Small intestine (tissue), 7 donors: ENCODE measurements around the gene DES. TPM values are rescaled to one million over a fixed set of nuclear protein-coding genes. Genes with fewer than 3 reads are reported as not detected.
A peak's percentile ranks its signal among the peaks of the same experiment; 100 is the strongest.

ENCODE experiments used
- DNase-seq, 2 donors: peaks; one replicate each; pipeline versions ENCODE4 v3.0.0 to v3.0.0-alpha.2; 2013
- FAIRE-seq: peaks from 2 replicates; lab custom pipeline; 2012; peaks lifted over from hg19 to GRCh38; lab: Jason Lieb, UNC
- H3K27ac ChIP-seq, 3 donors: one replicate each; pipeline ENCODE4 v1.5.1; 2013; ENCODE audit warnings: low read length in 2 of 3, mild to moderate bottlenecking in 2 of 3, control low read depth in 1 of 3, inconsistent platforms in 1 of 3, low read depth in 1 of 3, moderate library complexity in 1 of 3
- H3K27me3 ChIP-seq, 3 donors: one replicate each; pipeline ENCODE4 v1.6.1; 2013; ENCODE audit warnings: low read length in 3 of 3, inconsistent platforms in 1 of 3; ENCODE audit not compliant: control insufficient read depth in 3 of 3, insufficient read depth in 3 of 3
- H3K36me3 ChIP-seq, 3 donors: one replicate each; pipeline ENCODE4 v1.6.1; 2013; ENCODE audit warnings: low read length in 3 of 3, inconsistent platforms in 1 of 3, low read depth in 1 of 3, mild to moderate bottlenecking in 1 of 3, moderate library complexity in 1 of 3; ENCODE audit not compliant: control insufficient read depth in 3 of 3, insufficient read depth in 2 of 3
- H3K4me1 ChIP-seq, 3 donors: one replicate each; pipeline ENCODE4 v1.6.1; 2013; ENCODE audit warnings: low read length in 2 of 3, inconsistent platforms in 1 of 3, low read depth in 1 of 3, mild to moderate bottlenecking in 1 of 3, moderate library complexity in 1 of 3; ENCODE audit not compliant: control insufficient read depth in 3 of 3, insufficient read depth in 2 of 3
- H3K4me3 ChIP-seq, 3 donors: one replicate each; pipeline ENCODE4 v1.5.1; 2013; ENCODE audit warnings: low read length in 3 of 3, control low read depth in 1 of 3, inconsistent platforms in 1 of 3, low read depth in 1 of 3, mild to moderate bottlenecking in 1 of 3, moderate library complexity in 1 of 3
- H3K9me3 ChIP-seq, 2 donors: one replicate each; pipeline ENCODE4 v1.6.1; 2013; ENCODE audit warnings: low read depth in 1 of 2, low read length in 1 of 2; ENCODE audit not compliant: control insufficient read depth in 2 of 2, insufficient read depth in 1 of 2
- WGBS, 3 donors: extraction: QIAGEN DNeasy Blood & Tissue Kit; methylation state at CpG; one replicate each; pipeline ENCODE4 v1.1.7; 2013; 5-methylcytosine and 5-hydroxymethylcytosine counted together
- polyA plus RNA-seq, 4 donors: library from polyadenylated mRNA; stranded (reverse) in 3 of 4; unstranded in 1 of 4; fragments of 200-250 nt in 3 of 4; fragments of 120-200 nt in 1 of 4; gene quantifications; one replicate each; pipeline versions ENCODE4 v1.2.1 to v1.2.3, GENCODE V29; 2013
- donor health status: healthy with polysubstance abuse.
- donor health status: control.
- donor health status: control.
- donor health status: Bipolar disorder and iron deficiency.
- donor health status: healthy.

The DES gene
- polyA plus RNA-seq, 4 donors = 24.6 to 178 (median 67.4) TPM

GRCh38 chr2:219384083-219384713 is 34.0 kb upstream of the DES start:
- FAIRE-seq (no peak), DNase-seq (no peak)
- peaks cover 0 to 19% (median 2%) of the 10 kb centered on the region in 3 donors for H3K4me1 ChIP-seq
- no peaks in the 10 kb centered on the region for H3K27me3 ChIP-seq
- H3K9me3 ChIP-seq = no peaks in the 10 kb centered on the region
- no peak overlapping the region for H3K4me3 ChIP-seq
- H3K36me3 ChIP-seq = peaks cover 12 to 69% (median 14%) of the 10 kb centered on the region in 3 donors
- WGBS, 3 donors = 88 to 92% (median 89%) methylated on average over 15 of the region's 15 CpGs
- H3K27ac ChIP-seq = no peak overlapping the region

- no peak for DNase-seq
- no peak for FAIRE-seq
- Histone ChIP-seq H3K36me3 (peaks cover 12 to 68% (median 14%) of the 10 kb centered on the region in 3 donors), H3K4me3 (no peak overlapping the region), H3K4me1 (peaks cover 0 to 24% (median 2%) of the 10 kb centered on the region in 3 donors), H3K9me3 (no peaks in the 10 kb centered on the region), H3K27me3 (no peaks in the 10 kb centered on the region), H3K27ac (peak overlapping the region in 1 of 3 donors; percentile 2)
- 65 to 92% (median 89%) methylated on average over 2 of the region's 2 CpGs for WGBS, 3 donors
Observed at GRCh38 chr2:219384859-219385258, 33.3 kb upstream of the DES start.

GRCh38 chr2:219385958-219386520 is 32.1 kb upstream of the DES start:
- DNase-seq (no peak), FAIRE-seq (no peak)
- Histone ChIP-seq H3K27ac (no peak overlapping the region), H3K9me3 (no peaks in the 10 kb centered on the region), H3K4me1 (peaks cover 0 to 25% (median 2%) of the 10 kb centered on the region in 3 donors), H3K27me3 (no peaks in the 10 kb centered on the region), H3K4me3 (peak overlapping the region in 1 of 3 donors; percentile 69), H3K36me3 (peaks cover 8 to 58% (median 9%) of the 10 kb centered on the region in 3 donors)
- 94 to 96% (median 95%) methylated on average over 19 of the region's 19 CpGs for WGBS, 3 donors

DNA sequence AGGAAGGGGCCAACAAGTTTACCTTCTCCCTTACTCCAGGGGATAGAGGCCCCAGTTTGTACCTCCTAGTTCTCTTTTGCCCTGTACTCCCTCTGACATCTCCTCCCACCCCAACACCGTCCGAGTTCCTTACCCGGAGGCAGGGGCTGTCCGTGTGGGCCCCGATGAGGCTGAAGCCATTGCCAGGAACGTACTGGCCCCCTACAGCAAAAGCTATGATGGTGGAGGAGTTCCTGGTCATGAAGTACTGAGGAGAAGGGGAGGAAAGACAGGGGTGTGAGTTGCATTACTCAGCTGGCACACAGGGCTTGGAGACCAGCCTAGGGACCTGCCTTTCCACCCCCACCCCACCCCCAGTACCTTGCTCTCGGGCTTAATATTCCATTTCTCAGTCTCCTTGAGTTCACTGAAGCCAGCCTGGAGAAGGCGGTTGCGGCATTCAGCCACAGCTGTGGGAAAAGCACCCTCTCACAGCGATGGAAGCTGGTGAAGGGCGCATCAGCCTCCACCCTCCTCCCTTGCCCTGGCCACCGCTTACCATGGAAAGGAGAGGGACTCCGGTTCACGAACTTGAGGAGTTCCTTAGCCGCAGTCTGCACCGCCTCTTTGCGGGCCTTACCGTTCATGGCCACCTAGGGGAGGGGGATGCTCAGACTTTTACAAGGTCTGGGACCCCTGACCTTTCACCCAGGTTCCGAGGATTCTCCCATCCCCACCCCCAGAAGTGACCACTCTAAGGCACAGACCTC is 31.5 kb upstream of the DES start:
- peaks cover 4 to 51% (median 9%) of the 10 kb centered on the region in 3 donors for H3K36me3 ChIP-seq
- H3K27ac ChIP-seq = peak overlapping the region; percentile 91 to 97 (median 96)
- peaks cover 0 to 25% (median 2%) of the 10 kb centered on the region in 3 donors for H3K4me1 ChIP-seq
- no peak for DNase-seq
- no peak for FAIRE-seq
- WGBS, 3 donors = 30 to 45% (median 35%) methylated on average over 19 of the region's 19 CpGs
- no peaks in the 10 kb centered on the region for H3K9me3 ChIP-seq
- no peaks in the 10 kb centered on the region for H3K27me3 ChIP-seq
- peak overlapping the region; percentile 55 to 70 (median 69) for H3K4me3 ChIP-seq

DNA sequence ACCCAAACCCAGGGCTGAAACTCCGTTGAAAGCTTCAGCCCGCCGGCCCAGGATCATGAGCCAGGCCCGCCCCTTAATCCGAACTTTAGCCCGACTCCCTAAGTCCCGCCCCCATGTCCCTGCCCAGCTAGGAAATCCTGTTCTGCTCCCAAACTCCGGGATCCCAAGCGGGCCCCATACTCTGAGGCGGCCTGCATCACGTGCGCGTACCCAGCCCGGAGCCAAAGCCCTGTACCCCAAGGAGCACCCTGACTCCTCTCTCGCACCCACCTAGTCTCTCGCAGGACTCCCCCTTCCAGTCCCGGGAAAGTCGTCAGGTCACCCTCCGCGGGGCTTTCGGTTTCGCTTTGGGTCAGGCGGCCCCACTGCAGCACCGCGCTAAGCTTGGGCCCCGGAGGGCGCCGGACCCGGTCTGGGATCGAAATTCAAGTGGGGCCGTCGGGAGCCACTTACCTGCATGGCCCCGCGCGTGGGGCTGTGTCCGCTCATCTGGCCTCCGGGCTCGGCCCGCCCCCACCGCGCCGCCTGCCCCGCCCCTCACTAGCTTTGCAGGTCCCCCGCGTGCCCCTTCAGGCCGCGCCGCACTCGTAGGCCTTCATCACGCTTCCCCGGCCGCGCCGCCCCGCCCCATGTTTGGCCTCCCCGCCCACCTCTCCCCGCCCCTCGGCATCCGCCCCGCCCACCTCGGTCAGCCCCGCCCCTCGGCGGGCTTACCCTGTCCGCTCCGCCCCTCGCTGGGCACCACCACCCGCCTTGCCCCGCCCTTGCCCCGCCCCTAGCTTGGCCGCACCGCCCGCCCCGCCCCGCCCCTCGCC is 30.7 kb upstream of the DES start, which contains the start of gene DNPEP:
DNPEP (minus strand) TSS at position 607 of the 815 bp plus-strand sequence; CDS start at position 489, 118 bp downstream.
- no peak for FAIRE-seq
- H3K4me3 ChIP-seq = peak within 1 kb of the TSS; percentile 55 to 70 (median 69)
- H3K27ac ChIP-seq = peak within 1 kb of the TSS; percentile 91 to 97 (median 96)
- H3K27me3 ChIP-seq = no peaks in the 10 kb centered on the region
- no peaks in the 10 kb centered on the region for H3K9me3 ChIP-seq
- WGBS, 3 donors = 0 to 1% (median 1%) methylated on average over 30 to 76 of the region's 76 CpGs
- DNase-seq = peak; percentile 92 to 94
- H3K36me3 ChIP-seq = peaks cover 4 to 43% (median 5%) of the 10 kb centered on the region in 3 donors
- H3K4me1 ChIP-seq = peaks cover 0 to 25% (median 2%) of the 10 kb centered on the region in 3 donors

- WGBS, 3 donors = 2 to 3% (median 2%) methylated on average over 51 to 78 of the region's 78 CpGs
- H3K9me3 ChIP-seq = peaks cover 0 to 3% of the 10 kb centered on the region in 2 donors
- FAIRE-seq = no peak
- no peaks in the 10 kb centered on the region for H3K27me3 ChIP-seq
- peaks cover 4 to 36% (median 5%) of the 10 kb centered on the region in 3 donors for H3K36me3 ChIP-seq
- H3K4me1 ChIP-seq = peaks cover 0 to 25% (median 2%) of the 10 kb centered on the region in 3 donors
- peak overlapping the region; percentile 79 to 89 (median 82) for H3K27ac ChIP-seq
- peak; percentile 96 to 98 for DNase-seq
- peak overlapping the region in 2 of 3 donors; percentile 1 to 9 for H3K4me3 ChIP-seq
Observed at GRCh38 chr2:219388121-219388906, 29.9 kb upstream of the DES start.

GRCh38 chr2:219388907-219389156 is 29.3 kb upstream of the DES start:
- 10 to 43% (median 27%) methylated on average over 6 of the region's 6 CpGs for WGBS, 3 donors
- no peak for FAIRE-seq
- peak overlapping the region; percentile 79 to 89 (median 82) for H3K27ac ChIP-seq

More at GRCh38 chr2:219388907-219389156, 29.3 kb upstream of the DES start:
- H3K36me3 ChIP-seq = peaks cover 4 to 31% (median 5%) of the 10 kb centered on the region in 3 donors
- peak overlapping the region in 2 of 3 donors; percentile 1 to 9 for H3K4me3 ChIP-seq
- H3K9me3 ChIP-seq = peaks cover 0 to 3% of the 10 kb centered on the region in 2 donors
- H3K4me1 ChIP-seq = peaks cover 0 to 25% (median 2%) of the 10 kb centered on the region in 3 donors
- no peak for DNase-seq
- H3K27me3 ChIP-seq = no peaks in the 10 kb centered on the region
